Activated CD4-positive, alpha-beta T cell treated with anti-CD3 and anti-CD28 coated beads, Interleukin-2, amount 50 U/mL, for 48 hours (primary cell): ENCODE results near the gene CCNL1.

Experiments
- DNase-seq, 2 experiments: peaks; one replicate each; pipeline ENCODE4 v3.0.0-alpha.2; 2020

The CCNL1 gene

DNA sequence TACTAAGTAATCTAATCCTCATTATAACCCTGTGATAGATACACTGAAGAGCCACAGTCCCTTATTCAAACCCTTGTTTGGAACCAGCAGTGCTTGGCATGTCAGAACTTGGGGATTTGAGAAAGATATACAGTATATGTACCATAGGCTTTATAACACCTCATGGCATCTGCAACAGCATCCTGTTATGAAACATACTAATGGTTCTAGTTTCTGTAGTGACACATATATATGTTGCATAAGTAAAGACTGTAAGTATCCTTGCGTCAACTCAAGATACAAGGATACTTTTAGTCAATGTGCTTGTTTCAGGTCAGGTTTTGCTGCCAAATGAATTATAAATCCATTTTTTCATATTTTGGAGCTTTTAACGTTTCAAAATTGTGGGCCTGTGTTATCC, 58.5 kb downstream of the CCNL1 start:
- no peak for DNase-seq

DNA sequence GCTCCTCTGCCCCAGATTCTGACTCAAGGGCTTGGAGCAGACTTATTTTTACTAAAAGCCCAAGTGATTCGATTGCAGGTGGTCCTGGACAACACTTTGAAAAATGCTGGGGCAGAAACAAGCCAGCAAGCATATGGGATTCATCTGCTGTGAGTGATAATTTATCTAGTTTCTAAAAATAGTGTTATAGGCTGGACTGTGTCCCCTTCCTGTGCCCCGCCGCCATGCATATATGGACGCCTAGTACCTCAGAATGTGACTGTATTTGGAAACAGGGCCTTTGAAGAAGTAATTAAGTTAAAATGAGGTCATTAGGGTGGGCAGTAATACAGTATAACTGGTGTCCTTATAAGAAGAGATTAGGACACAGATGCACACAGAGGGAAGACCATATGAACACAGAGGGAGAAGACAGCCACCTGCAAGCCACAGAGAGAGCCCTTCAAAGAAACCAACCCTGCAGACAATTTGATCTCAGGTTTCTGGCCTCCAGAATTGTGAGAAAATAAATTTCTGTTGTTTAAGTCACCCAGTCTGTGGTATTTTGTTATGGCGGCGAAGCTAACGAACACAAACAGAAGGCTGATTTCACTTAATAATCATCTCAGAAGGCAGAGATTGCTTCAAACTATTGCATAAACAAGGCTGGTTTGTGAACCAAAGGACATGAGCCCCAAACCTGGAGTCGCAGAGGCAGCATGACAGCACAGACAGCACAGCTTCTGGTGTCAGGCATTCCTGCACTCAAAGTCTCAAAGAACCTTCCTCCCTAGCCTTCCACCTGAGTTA, 59.1 kb downstream of the CCNL1 start:
- DNase-seq, result no peak

DNA sequence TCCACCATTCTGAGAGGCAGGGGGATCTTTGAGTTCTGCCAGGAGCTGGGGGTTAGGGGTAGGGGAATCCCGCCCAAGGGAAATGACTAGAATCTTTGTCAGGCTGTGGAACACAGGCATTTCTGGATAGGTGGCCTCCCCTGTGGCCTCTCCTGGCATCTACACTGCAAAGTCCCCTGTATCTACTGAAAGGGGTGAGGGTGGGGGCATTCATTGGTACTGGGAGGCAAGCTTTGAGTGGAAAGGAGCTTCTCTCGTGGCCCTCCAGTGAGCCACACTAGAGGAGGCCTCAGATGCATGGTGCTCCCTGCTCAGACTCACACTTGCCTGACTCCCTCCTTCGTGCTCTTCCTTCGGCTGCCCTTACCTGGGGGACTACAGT, 59.9 kb downstream of the CCNL1 start:
- peak in 1 of 2 experiments; percentile 35 for DNase-seq

DNA sequence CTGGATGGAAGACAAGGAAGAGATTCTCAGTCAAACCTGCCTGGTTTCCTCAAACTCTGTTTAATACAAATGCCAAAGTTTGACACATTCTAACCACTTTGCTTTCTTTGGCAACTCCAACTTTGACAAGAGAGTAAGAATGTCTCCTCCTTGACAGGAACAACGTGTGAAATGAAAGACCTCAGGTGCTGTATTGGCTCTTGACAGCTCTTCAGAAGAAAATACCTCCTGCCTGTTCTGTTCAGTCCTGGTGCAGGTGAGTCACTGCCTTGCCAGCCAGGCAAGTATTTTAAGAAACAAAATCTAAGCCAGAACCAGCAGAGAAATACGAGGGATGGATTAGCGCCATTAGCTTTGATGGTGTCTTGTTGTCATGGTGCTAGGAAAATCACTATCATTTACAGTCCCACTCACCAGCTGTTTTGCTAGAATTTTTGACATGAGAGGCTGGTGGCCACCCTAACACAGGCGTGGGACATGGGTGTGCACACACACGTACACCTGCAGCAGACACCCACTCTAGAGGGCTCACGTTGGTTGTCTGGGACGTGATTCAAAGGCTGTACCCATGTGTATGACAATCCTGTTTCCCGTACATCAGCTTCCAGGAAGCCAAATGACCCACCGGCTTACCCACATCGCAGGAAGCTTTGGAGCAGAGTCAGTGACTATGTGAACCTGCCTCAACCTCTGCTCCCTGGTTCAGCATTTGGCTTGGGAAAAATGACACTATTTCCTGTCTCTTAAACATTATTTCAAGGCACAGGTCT, 60.4 kb downstream of the CCNL1 start:
- DNase-seq, result no peak

DNA sequence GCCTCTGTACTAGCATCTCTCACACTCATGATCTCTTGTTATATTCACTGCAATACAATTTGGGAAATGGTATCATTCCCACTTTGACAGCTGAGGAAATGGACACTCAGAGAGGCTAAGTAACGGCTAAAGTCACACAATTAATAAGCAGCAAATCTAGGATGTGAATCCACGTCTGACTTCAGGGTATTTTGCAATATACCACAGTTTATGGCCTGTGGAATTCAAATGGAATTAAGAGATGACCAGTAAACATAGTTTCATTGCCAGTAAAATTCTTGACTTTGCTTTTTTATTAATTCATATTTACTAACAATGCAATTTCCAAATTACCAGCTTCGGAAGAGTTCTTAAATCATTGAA, 61.1 kb downstream of the CCNL1 start:
- no peak for DNase-seq

DNA sequence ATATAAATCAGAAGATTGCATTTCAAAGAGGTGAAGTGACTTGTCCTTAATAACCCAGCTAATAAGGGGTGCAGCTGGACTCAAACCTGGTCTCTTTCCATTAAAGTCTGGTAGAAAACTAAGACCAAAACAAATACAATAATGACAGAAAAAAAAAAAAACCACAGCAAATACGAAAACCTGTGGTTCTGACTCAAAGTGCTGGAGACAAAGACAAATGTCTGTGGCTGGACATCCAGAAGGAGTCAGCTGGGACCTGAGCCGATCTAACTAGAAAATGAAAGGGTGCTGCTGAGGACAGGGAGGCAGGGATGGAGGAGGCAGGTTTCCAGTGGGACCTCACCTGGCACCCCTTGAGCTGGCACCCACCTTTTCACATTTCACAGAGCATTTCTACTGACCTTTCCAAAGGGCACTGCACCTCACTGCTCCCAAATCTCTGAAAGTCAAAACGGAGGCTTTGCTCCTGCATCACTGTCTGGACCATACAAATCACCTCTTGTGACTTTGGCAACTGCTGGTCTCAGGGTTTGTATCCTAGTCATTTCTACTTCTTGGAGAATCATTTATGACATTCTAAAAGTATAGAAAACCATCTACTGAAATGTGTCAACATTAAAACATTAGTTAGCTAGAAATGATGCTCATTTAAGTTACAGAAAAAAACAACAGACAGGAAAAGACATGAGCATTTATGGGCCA, 61.7 kb downstream of the CCNL1 start:
- DNase-seq, result no peak
